HEK293 (cell line): ENCODE measurements around the gene ABCB4.

Source experiments
- EGR2 ChIP-seq: fragments of 450-650 bp; formaldehyde crosslinking; IDR thresholded peaks from 2 replicates; pipeline ENCODE4 v1.5.1; 2016; ENCODE audit warnings: low read depth, missing biosample characterization, missing genetic modification characterization
- TRIM28 ChIP-seq: IDR thresholded peaks from 2 replicates; pipeline ENCODE4 v1.6.1; 2011; ENCODE audit warnings: low read length, control low read depth, borderline replicate concordance
- ZNF530 ChIP-seq: fragments of 450-650 bp; formaldehyde crosslinking; IDR thresholded peaks from 2 replicates; pipeline ENCODE4 v1.5.1; 2016; ENCODE audit warnings: low read depth, missing biosample characterization, missing genetic modification characterization
- TF ChIP-seq, protein P1 (sequence below): fragments of 450-650 bp; formaldehyde crosslinking; IDR thresholded peaks from 2 replicates; pipeline ENCODE4 v1.5.1; 2016; ENCODE audit warnings: missing biosample characterization, missing genetic modification characterization
- TF ChIP-seq, protein P2 (sequence below): fragments of 450-650 bp; formaldehyde crosslinking; IDR thresholded peaks from 2 replicates; pipeline ENCODE4 v1.5.1; 2016; ENCODE audit warnings: missing biosample characterization, missing genetic modification characterization

DNA sequence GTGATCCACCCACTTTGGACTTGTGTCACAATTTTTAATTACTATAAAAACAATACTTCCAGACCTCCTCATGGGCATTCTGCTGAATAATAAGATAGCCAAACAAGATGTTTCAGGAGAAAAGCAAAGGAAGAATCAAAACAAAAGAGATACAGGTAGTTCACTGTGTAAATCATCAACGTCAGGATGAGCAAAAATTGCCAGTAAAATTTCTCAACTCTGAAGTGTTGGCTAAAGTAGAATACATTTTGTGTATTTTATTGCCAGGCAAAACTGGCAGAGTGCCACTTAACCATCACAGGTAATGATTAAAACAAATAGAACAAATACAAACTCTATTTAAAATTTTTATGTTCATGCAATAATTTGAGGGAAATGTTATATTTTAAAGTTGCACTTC lies 24.8 kb downstream of the ABCB4 start:
- TF ChIP-seq, protein P1, sequence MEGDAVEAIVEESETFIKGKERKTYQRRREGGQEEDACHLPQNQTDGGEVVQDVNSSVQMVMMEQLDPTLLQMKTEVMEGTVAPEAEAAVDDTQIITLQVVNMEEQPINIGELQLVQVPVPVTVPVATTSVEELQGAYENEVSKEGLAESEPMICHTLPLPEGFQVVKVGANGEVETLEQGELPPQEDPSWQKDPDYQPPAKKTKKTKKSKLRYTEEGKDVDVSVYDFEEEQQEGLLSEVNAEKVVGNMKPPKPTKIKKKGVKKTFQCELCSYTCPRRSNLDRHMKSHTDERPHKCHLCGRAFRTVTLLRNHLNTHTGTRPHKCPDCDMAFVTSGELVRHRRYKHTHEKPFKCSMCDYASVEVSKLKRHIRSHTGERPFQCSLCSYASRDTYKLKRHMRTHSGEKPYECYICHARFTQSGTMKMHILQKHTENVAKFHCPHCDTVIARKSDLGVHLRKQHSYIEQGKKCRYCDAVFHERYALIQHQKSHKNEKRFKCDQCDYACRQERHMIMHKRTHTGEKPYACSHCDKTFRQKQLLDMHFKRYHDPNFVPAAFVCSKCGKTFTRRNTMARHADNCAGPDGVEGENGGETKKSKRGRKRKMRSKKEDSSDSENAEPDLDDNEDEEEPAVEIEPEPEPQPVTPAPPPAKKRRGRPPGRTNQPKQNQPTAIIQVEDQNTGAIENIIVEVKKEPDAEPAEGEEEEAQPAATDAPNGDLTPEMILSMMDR (tag by site-specific recombination): no peak
- TF ChIP-seq, protein P2, sequence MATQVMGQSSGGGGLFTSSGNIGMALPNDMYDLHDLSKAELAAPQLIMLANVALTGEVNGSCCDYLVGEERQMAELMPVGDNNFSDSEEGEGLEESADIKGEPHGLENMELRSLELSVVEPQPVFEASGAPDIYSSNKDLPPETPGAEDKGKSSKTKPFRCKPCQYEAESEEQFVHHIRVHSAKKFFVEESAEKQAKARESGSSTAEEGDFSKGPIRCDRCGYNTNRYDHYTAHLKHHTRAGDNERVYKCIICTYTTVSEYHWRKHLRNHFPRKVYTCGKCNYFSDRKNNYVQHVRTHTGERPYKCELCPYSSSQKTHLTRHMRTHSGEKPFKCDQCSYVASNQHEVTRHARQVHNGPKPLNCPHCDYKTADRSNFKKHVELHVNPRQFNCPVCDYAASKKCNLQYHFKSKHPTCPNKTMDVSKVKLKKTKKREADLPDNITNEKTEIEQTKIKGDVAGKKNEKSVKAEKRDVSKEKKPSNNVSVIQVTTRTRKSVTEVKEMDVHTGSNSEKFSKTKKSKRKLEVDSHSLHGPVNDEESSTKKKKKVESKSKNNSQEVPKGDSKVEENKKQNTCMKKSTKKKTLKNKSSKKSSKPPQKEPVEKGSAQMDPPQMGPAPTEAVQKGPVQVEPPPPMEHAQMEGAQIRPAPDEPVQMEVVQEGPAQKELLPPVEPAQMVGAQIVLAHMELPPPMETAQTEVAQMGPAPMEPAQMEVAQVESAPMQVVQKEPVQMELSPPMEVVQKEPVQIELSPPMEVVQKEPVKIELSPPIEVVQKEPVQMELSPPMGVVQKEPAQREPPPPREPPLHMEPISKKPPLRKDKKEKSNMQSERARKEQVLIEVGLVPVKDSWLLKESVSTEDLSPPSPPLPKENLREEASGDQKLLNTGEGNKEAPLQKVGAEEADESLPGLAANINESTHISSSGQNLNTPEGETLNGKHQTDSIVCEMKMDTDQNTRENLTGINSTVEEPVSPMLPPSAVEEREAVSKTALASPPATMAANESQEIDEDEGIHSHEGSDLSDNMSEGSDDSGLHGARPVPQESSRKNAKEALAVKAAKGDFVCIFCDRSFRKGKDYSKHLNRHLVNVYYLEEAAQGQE (tag by site-specific recombination): no peak
- TF ChIP-seq EGR2 (tag by site-specific recombination) (no peak), TRIM28 (no peak), ZNF530 (tag by site-specific recombination) (no peak)
